Stomach (tissue), 9 donors: ENCODE data around the gene AMPH. TPM values are rescaled to one million over a fixed set of nuclear protein-coding genes. Genes with fewer than 3 reads are reported as not detected.
"Not testable (repeated sequence)": the region's sequence is repeated elsewhere in the genome, so short reads cannot be mapped to it uniquely, and the experiment has no call there.

Experiments
- DNase-seq, 2 donors: peaks; one replicate each; pipeline versions ENCODE4 v3.0.0 to v3.0.0-alpha.2; 2013 to 2019
- H3K27ac ChIP-seq, 5 donors: fragments of 200-600 bp in 4 of 5; sonication (generic) in 4 of 5; one replicate each; pipeline ENCODE4 v1.5.1; 2013 to 2019; ENCODE audit warnings: mild to moderate bottlenecking in 1 of 5, moderate library complexity in 1 of 5
- H3K27me3 ChIP-seq, 3 donors: fragments of 200-600 bp; sonication (generic); one replicate each; pipeline ENCODE4 v1.5.1; 2017 to 2019; ENCODE audit warnings: mixed run types in 1 of 3
- H3K36me3 ChIP-seq, 4 donors: fragments of 200-600 bp; sonication (generic); 1 replicate in 3 of 4; 2 replicates in 1 of 4; pipeline ENCODE4 v1.5.1; 2016 to 2019
- H3K4me1 ChIP-seq, 4 donors: fragments of 200-600 bp; sonication (generic); one replicate each; pipeline ENCODE4 v1.5.1; 2016 to 2019
- H3K4me3 ChIP-seq, 4 donors: fragments of 200-600 bp; sonication (generic) in 3 of 4; one replicate each; pipeline ENCODE4 v1.5.1; 2016 to 2019; ENCODE audit warnings: mild to moderate bottlenecking in 1 of 4
- H3K9me3 ChIP-seq, 4 donors: fragments of 200-600 bp; sonication (generic); one replicate each; pipeline ENCODE4 v1.5.1; 2016 to 2019
- EP300 ChIP-seq: sonication (generic); formaldehyde crosslinking; IDR thresholded peaks from one replicate; pipeline ENCODE4 v1.6.1; 2017; ENCODE audit warnings: antibody characterized with exemption
- POLR2A ChIP-seq, 4 donors: fragments of 450-650 bp; IDR thresholded peaks; one replicate each; pipeline ENCODE4 v1.6.1; 2016; ENCODE audit warnings: antibody characterized with exemption in 4 of 4, control low read depth in 2 of 4, mild to moderate bottlenecking in 1 of 4, moderate library complexity in 1 of 4
- POLR2AphosphoS5 ChIP-seq, 3 donors: sonication (generic); formaldehyde crosslinking; IDR thresholded peaks; one replicate each; pipeline ENCODE4 v1.6.1; 2016; ENCODE audit warnings: antibody characterized with exemption in 3 of 3
- WGBS, 5 donors: extraction: QIAGEN DNeasy Blood & Tissue Kit in 3 of 5; methylation state at CpG; one replicate each; pipeline versions ENCODE4 v1.1.5 to v1.1.7; 2013 to 2018; 5-methylcytosine and 5-hydroxymethylcytosine counted together
- intact Hi-C: fragments of 100-400 bp; cut with DNase I; formaldehyde crosslinking; loops from one replicate; pipeline ENCODE4 v1.15.1; 2023; ENCODE audit warnings: low total_unique reads
- polyA plus RNA-seq, 3 donors: library from polyadenylated mRNA; stranded (reverse); fragments of 200-250 nt; gene quantifications; one replicate each; pipeline ENCODE4 v1.2.3, GENCODE V29; 2013
- total RNA-seq, 5 donors: library from RNA; depleted of rRNA; stranded (reverse); fragments of >200 nt; gene quantifications; one replicate each; pipeline versions ENCODE4 v1.1.0 to v1.2.3, GENCODE V29; 2014 to 2016
- TF ChIP-seq, protein P1 (sequence below), 7 experiments: fragments of 450-650 bp in 4 of 7; fragments of 200-600 bp in 3 of 7; sonication (generic) in 3 of 7; IDR thresholded peaks; one replicate each; pipeline ENCODE4 v1.5.1; 2016 to 2019; ENCODE audit warnings: antibody characterized with exemption in 7 of 7, control low read depth in 2 of 7, mild to moderate bottlenecking in 1 of 7
- donor health status: healthy with polysubstance abuse.
- donor health status: Bipolar disorder and iron deficiency.
- donor health status: healthy.

AMPH gene
- total and polyA plus RNA-seq, 8 donors = 0.80 to 13.0 (median 4.6) TPM; not detected in 1

DNA sequence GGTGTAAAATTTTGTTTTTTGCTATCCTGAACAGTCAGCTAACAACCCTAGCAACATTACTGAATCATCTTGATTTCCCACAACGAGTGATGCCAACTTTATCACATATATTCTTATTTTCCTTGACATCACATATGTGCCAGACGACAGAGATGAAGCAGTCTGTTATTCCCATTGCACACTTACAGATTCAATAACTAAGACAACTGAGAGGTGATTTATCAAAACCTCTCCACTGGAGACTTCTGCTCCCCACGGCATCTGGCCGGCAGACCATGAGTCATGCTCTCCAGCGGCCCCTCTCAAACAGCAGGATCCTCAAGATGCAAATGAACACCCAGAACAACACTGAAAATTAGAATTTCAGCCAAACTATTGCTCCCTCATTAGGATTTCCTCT lies 57.1 kb downstream of the AMPH start:
- 38 to 50% (median 47%) methylated on average over 5 of the region's 5 CpGs for WGBS, 5 donors
- H3K36me3 ChIP-seq = no peaks in the 10 kb centered on the region
- peaks cover 0 to 8% (median 4%) of the 10 kb centered on the region in 4 donors for H3K9me3 ChIP-seq

DNA sequence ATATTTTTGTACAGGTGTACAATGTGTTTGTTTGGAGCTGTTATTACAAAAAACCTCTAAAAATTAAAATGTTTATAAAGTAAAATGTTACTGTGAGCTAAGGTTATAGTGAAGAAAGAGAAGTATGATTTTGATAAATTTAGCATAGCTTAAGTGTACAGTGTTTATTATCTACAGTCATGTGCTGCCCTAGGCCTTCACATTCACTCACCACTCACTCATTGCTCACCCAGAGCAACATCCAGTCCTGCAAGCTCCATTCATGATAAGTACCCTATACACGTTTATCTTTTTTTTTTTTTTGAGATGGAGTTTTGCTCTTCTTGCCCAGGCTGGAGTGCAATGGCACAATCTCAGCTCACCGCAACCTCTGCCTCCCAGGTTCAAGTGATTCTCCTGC lies 59.6 kb downstream of the AMPH start:
- H3K27me3 ChIP-seq, H3K9me3 ChIP-seq, H3K4me3 ChIP-seq, intact Hi-C loops, H3K27ac ChIP-seq, DNase-seq, H3K4me1 ChIP-seq, H3K36me3 ChIP-seq: not testable (repeated sequence)
- WGBS, 5 donors = 58 to 79% (median 71%) methylated on average over 2 of the region's 2 CpGs

More for the DNA sequence above, 57.1 kb downstream of the AMPH start:
- intact Hi-C loops = no loop called here
- Histone ChIP-seq H3K4me3 (no peak overlapping the region), H3K27me3 (no peaks in the 10 kb centered on the region), H3K27ac (no peak overlapping the region), H3K4me1 (no peaks in the 10 kb centered on the region)
- TF ChIP-seq, protein P1, sequence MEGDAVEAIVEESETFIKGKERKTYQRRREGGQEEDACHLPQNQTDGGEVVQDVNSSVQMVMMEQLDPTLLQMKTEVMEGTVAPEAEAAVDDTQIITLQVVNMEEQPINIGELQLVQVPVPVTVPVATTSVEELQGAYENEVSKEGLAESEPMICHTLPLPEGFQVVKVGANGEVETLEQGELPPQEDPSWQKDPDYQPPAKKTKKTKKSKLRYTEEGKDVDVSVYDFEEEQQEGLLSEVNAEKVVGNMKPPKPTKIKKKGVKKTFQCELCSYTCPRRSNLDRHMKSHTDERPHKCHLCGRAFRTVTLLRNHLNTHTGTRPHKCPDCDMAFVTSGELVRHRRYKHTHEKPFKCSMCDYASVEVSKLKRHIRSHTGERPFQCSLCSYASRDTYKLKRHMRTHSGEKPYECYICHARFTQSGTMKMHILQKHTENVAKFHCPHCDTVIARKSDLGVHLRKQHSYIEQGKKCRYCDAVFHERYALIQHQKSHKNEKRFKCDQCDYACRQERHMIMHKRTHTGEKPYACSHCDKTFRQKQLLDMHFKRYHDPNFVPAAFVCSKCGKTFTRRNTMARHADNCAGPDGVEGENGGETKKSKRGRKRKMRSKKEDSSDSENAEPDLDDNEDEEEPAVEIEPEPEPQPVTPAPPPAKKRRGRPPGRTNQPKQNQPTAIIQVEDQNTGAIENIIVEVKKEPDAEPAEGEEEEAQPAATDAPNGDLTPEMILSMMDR (IDR thresholded peaks at IDR 0.05) = no peak
- no peak for TF ChIP-seq EP300
- no peak for TF ChIP-seq POLR2AphosphoS5 (IDR thresholded peaks at IDR 0.05)
- TF ChIP-seq POLR2A (IDR thresholded peaks at IDR 0.05) = no peak
- peak in 1 of 2 donors; percentile 40 for DNase-seq

DNA sequence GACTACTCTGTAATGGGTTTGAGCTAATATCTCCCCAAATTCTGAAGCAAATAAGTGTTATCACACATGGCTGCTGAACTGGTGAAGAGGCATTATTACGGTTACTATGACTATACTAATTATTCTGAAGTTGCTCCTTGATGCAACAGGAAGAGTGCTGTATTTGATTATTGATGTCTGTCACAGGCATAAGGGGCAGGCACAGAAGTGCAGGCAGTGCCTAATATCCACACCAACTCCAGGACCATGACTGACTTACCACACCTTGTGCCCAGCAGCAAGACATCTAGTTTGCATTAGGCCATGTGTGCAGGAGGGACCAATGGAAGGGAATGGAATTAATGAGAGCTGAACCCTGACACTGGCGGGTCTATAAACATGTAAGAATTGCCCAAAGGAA lies 62.7 kb downstream of the AMPH start:
- intact Hi-C loops = no loop called here
- no peaks in the 10 kb centered on the region for H3K9me3 ChIP-seq
- H3K4me3 ChIP-seq = no peak overlapping the region
- DNase-seq = no peak
- TF ChIP-seq, protein P1 (IDR thresholded peaks at IDR 0.05) = no peak
- TF ChIP-seq EP300 (no peak), POLR2A (IDR thresholded peaks at IDR 0.05) (no peak), POLR2AphosphoS5 (IDR thresholded peaks at IDR 0.05) (no peak)
- H3K4me1 ChIP-seq = no peaks in the 10 kb centered on the region
- H3K27ac ChIP-seq = no peak overlapping the region
- 84 to 89% (median 87%) methylated on average over 2 of the region's 2 CpGs for WGBS, 5 donors
- H3K36me3 ChIP-seq = no peaks in the 10 kb centered on the region
- no peaks in the 10 kb centered on the region for H3K27me3 ChIP-seq

DNA sequence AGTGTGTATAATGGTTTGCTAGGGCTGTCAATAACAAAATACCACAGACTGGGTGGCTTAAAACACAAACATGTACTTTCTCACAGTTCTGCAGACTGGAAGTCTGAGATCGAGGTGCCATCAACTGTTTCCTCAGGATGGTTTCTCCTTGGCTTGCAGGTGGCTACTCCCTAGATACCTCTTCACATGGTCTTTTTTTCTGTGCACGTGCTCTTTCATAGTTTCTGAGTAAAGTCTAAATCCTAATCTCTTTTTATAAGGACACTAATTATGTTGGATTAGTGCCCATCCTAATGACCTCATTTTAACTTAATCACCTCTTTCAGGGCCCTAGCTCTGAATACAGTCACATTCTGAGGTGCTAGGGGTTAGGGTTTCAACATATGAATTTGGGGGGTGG lies 65.9 kb downstream of the AMPH start:
- 54 to 81% (median 69%) methylated on average over 2 of the region's 2 CpGs for WGBS, 5 donors
- no peak for TF ChIP-seq EP300
- TF ChIP-seq POLR2A (IDR thresholded peaks at IDR 0.05) = no peak
- TF ChIP-seq POLR2AphosphoS5 (IDR thresholded peaks at IDR 0.05) = no peak
- TF ChIP-seq, protein P1 (IDR thresholded peaks at IDR 0.05) = no peak
- intact Hi-C loops = no loop called here
- no peaks in the 10 kb centered on the region for H3K4me1 ChIP-seq
- no peaks in the 10 kb centered on the region for H3K9me3 ChIP-seq
- H3K4me3 ChIP-seq = no peak overlapping the region
- no peak overlapping the region for H3K27ac ChIP-seq
- H3K36me3 ChIP-seq = no peaks in the 10 kb centered on the region
- no peaks in the 10 kb centered on the region for H3K27me3 ChIP-seq
- DNase-seq = no peak

DNA sequence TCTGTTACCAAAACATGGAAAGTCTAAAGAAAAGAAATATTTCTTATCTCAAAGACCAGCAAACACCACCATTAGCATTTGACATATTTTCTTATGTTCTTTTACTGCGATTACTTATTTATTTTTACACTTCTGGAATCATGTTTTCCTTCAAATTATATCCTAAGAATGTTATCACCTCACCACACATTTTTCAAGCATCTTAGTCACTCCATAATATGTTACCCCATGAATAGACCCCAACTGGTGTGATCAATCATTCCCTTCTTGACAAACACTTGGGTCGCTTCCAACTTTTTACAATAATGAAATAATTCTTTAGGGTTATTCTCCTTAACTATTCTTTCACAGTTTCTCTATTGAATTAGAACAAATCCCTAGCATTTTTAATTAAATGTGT lies 67.4 kb downstream of the AMPH start:
- H3K36me3 ChIP-seq = no peaks in the 10 kb centered on the region
- intact Hi-C loops = no loop called here
- no peaks in the 10 kb centered on the region for H3K4me1 ChIP-seq
- TF ChIP-seq, protein P1 (IDR thresholded peaks at IDR 0.05) = no peak
- TF ChIP-seq EP300 (no peak), POLR2A (IDR thresholded peaks at IDR 0.05) (no peak), POLR2AphosphoS5 (IDR thresholded peaks at IDR 0.05) (no peak)
- DNase-seq = no peak
- H3K9me3 ChIP-seq = no peaks in the 10 kb centered on the region
- no peak overlapping the region for H3K27ac ChIP-seq
- WGBS, 5 donors = 63 to 85% (median 69%) methylated on average over 2 of the region's 2 CpGs
- no peaks in the 10 kb centered on the region for H3K27me3 ChIP-seq
- no peak overlapping the region for H3K4me3 ChIP-seq
